Measurements from ENCODE around the gene CCR9. TPM values are rescaled to one million over a fixed set of nuclear protein-coding genes. Genes with fewer than 3 reads are reported as not detected.
"Not testable (repeated sequence)": the region's sequence is repeated elsewhere in the genome, so short reads cannot be mapped to it uniquely, and the experiment has no call there.

The CCR9 gene
- total RNA-seq, 5 donors from 2014 or later (not counting 1 experiment from before 2014, with no cell fraction given): 2.1 to 10.0 (median 4.2) TPM

DNA sequence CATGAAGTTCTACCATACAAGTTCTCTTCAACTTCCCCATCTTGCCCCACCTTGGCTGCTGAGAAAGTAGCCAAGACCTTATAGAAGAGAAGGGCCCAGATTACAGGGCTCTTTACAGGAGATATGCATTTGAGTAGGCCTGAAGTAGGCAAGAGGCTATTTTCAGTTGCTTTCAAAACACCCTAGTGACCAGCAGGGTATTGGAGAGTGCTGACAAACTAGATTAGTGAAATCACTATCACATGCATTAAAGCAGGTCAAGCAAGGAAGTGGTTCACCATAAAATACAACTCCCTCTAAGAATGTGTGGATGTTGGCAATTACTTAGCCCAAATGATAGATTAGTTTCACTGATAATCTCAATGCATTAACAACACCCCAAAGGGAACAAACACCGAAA is 41.7 kb upstream of the CCR9 start:
- Histone ChIP-seq H3K9me3 (no peaks in the 10 kb centered on the region), H3K27ac (ENCODE audit: low read length) (no peak overlapping the region), H3K27me3 (replicated peaks in 1 of 2; ENCODE audit: control insufficient read depth in 2 of 2, extremely low read depth in 1 of 2, insufficient read depth in 2 of 2, low read length in 1 of 2) (no peaks in the 10 kb centered on the region), H3K36me3 (ENCODE audit: control insufficient read depth in 2 of 2, extremely low read depth in 1 of 2, insufficient read depth in 1 of 2, low read length in 1 of 2) (no peaks in the 10 kb centered on the region), H3K4me1 (ENCODE audit: control insufficient read depth in 1 of 2, extremely low read depth in 1 of 2, insufficient read depth in 2 of 2, low read length in 2 of 2) (peaks cover 13 to 17% of the 10 kb centered on the region in 2 experiments), H3K4me3 (ENCODE audit: control insufficient read depth in 1 of 2, extremely low read depth in 1 of 2, low read length in 1 of 2) (no peak overlapping the region)
- H3K4me3 Mint-ChIP-seq: no peak overlapping the region
- no CpG with 5 or more reads among the region's 1 CpG for whole genome bisulfite sequencing (ENCODE audit: insufficient coverage)
- CTCF ChIA-PET: interaction anchor here in 1 of 2 donors (0.6 kb wide), 1 partner anchor 84 kb away, joined by 3 read pairs; no protein-coding TSS in a partner anchor
- H3K36me3 Mint-ChIP-seq: peaks cover 3% of the 10 kb centered on the region
- H3K27ac Mint-ChIP-seq: no peak overlapping the region
- DNase-seq (no peak), ATAC-seq (replicated peaks in 1 of 4) (no peak)
- H3K4me1 Mint-ChIP-seq: peaks cover 20 to 33% (median 24%) of the 10 kb centered on the region in 3 donors
- H3K9me3 Mint-ChIP-seq: no peaks in the 10 kb centered on the region
- POLR2A ChIA-PET: interaction anchor here in 1 of 2 donors (0.6 kb wide), 1 partner anchor 289 kb away, joined by 4 read pairs; no protein-coding TSS in a partner anchor
- H3K27me3 Mint-ChIP-seq: peaks cover 0 to 9% of the 10 kb centered on the region in 2 donors

DNA sequence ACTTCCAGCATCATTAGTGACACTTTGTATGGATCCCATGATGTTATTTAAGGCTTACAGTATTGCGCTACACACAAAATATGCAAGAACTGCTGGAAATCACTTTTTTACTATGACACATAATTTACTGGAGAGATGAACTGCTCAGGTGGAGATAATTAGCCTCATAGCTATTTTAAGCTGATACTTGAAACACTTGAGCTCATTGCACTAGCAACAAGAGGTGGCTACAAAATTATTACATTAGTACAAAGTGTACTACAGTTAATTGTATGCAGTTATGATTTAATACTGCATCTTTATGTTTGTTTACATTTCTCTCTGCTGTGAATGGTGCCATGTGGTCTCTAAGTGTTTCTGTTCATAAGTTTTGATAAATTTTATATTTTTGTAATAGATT is 38.0 kb upstream of the CCR9 start:
- peaks cover 0 to 10% of the 10 kb centered on the region in 2 experiments for H3K4me1 ChIP-seq (ENCODE audit: control insufficient read depth in 1 of 2, extremely low read depth in 1 of 2, insufficient read depth in 2 of 2, low read length in 2 of 2)
- no CpG with 5 or more reads among the region's 1 CpG for WGBS (ENCODE audit: insufficient coverage)
- no peak overlapping the region for H3K4me3 ChIP-seq (ENCODE audit: control insufficient read depth in 1 of 2, extremely low read depth in 1 of 2, low read length in 1 of 2)
- Mint-ChIP-seq H3K4me3 (no peak overlapping the region), H3K36me3 (no peaks in the 10 kb centered on the region), H3K27me3 (peaks cover 15 to 19% of the 10 kb centered on the region in 2 donors), H3K9me3 (no peaks in the 10 kb centered on the region), H3K27ac (no peak overlapping the region), H3K4me1 (peaks cover 7 to 19% (median 13%) of the 10 kb centered on the region in 3 donors)
- no peaks in the 10 kb centered on the region for H3K9me3 ChIP-seq
- ATAC-seq (replicated peaks in 1 of 4) (no peak), DNase-seq (no peak)
- POLR2A ChIA-PET: no interaction called here
- CTCF ChIA-PET: interaction anchor here (0.8 to 1.0 kb wide), 2 partner anchors 80 to 145 kb away, joined by 3 to 12 read pairs; no protein-coding TSS in a partner anchor
- H3K36me3 ChIP-seq (ENCODE audit: control insufficient read depth in 2 of 2, extremely low read depth in 1 of 2, insufficient read depth in 1 of 2, low read length in 1 of 2): no peaks in the 10 kb centered on the region
- peaks cover 0 to 2% of the 10 kb centered on the region in 2 experiments for H3K27me3 ChIP-seq (replicated peaks in 1 of 2; ENCODE audit: control insufficient read depth in 2 of 2, extremely low read depth in 1 of 2, insufficient read depth in 2 of 2, low read length in 1 of 2)
- no peak overlapping the region for H3K27ac ChIP-seq (ENCODE audit: low read length)

DNA sequence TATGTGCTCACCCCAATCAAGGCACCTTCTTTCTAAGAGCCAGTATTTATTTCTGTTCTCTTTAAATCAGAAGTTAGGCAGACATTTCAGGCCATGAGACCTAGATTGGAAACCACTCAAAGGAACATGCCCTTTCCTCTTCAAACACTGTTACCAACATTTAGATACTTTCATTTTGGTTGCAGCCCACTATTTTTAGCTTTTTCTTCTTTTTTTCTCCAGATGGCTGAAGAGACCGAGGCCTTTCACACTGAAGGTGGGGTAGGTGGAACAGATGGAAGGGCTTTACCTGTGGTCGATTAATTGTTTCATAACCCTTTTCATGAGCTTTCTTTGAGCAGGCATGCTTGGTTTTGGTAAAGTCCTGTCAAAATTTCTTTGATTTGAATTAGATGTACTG is 33.5 kb upstream of the CCR9 start:
- no peak for DNase-seq
- Mint-ChIP-seq H3K9me3 (no peaks in the 10 kb centered on the region), H3K4me3 (no peak overlapping the region), H3K27me3 (peaks cover 15 to 19% of the 10 kb centered on the region in 2 donors), H3K27ac (peak overlapping the region; percentile 10 to 40), H3K36me3 (no peaks in the 10 kb centered on the region), H3K4me1 (peaks cover 17 to 31% (median 30%) of the 10 kb centered on the region in 3 donors)
- Histone ChIP-seq H3K36me3 (ENCODE audit: control insufficient read depth in 2 of 2, extremely low read depth in 1 of 2, insufficient read depth in 1 of 2, low read length in 1 of 2) (no peaks in the 10 kb centered on the region), H3K4me3 (ENCODE audit: control insufficient read depth in 1 of 2, extremely low read depth in 1 of 2, low read length in 1 of 2) (no peak overlapping the region), H3K4me1 (ENCODE audit: control insufficient read depth in 1 of 2, extremely low read depth in 1 of 2, insufficient read depth in 2 of 2, low read length in 2 of 2) (peaks cover 0 to 14% of the 10 kb centered on the region in 2 experiments), H3K27me3 (replicated peaks in 1 of 2; ENCODE audit: control insufficient read depth in 2 of 2, extremely low read depth in 1 of 2, insufficient read depth in 2 of 2, low read length in 1 of 2) (peaks cover 0 to 2% of the 10 kb centered on the region in 2 experiments), H3K9me3 (no peaks in the 10 kb centered on the region), H3K27ac (ENCODE audit: low read length) (no peak overlapping the region)
- ATAC-seq (replicated peaks in 1 of 4): no peak
- ChIA-PET POLR2A (no interaction called here), CTCF (no interaction called here)
- no CpG with 5 or more reads among the region's 2 CpGs for WGBS (ENCODE audit: insufficient coverage)

GRCh38 chr3:45856323-45856722 is 30.0 kb upstream of the CCR9 start:
- Mint-ChIP-seq H3K27ac (peak overlapping the region in 1 of 2 donors; percentile 8), H3K27me3 (peaks cover 4 to 10% of the 10 kb centered on the region in 2 donors), H3K4me3 (peak overlapping the region in 1 of 3 donors; percentile 21), H3K4me1 (peaks cover 26 to 40% (median 37%) of the 10 kb centered on the region in 3 donors)
- CTCF ChIA-PET; H3K27me3 ChIP-seq (replicated peaks in 1 of 2; ENCODE audit: control insufficient read depth in 2 of 2, extremely low read depth in 1 of 2, insufficient read depth in 2 of 2, low read length in 1 of 2); H3K4me3 ChIP-seq (ENCODE audit: control insufficient read depth in 1 of 2, extremely low read depth in 1 of 2, low read length in 1 of 2); H3K9me3 Mint-ChIP-seq; H3K9me3 ChIP-seq; H3K36me3 Mint-ChIP-seq; H3K27ac ChIP-seq (ENCODE audit: low read length); H3K36me3 ChIP-seq (ENCODE audit: control insufficient read depth in 2 of 2, extremely low read depth in 1 of 2, insufficient read depth in 1 of 2, low read length in 1 of 2): not testable (repeated sequence)
- POLR2A ChIA-PET: interaction anchor here in 1 of 2 donors (0.6 kb wide), 1 partner anchor 13 kb away, joined by 4 read pairs; no protein-coding TSS in a partner anchor
- ATAC-seq (replicated peaks in 1 of 4): peak in 1 of 4 experiments; percentile 32
- peak in 1 of 35 experiments; percentile 25 for DNase-seq
- peaks cover 0 to 19% of the 10 kb centered on the region in 2 experiments for H3K4me1 ChIP-seq (ENCODE audit: control insufficient read depth in 1 of 2, extremely low read depth in 1 of 2, insufficient read depth in 2 of 2, low read length in 2 of 2)
- WGBS (ENCODE audit: insufficient coverage): no CpG with 5 or more reads among the region's 1 CpG

DNA sequence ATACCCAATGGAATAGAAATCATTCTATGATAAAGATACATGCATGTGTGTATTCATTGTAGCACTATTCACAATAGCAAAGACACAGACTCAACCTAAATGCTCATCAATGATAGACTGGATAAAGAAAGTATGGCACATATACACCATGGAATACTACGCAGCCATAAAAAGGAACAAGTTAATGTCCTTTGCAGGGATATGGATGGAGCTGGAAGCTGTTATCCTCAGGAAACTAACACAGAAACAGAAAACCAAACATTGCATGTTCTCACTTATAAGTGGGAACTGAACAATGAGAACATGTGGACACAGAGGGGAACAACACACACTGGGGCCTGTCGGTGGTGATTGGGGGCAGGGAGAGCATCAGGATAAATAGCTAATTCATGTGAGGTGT is 29.3 kb upstream of the CCR9 start:
- CTCF ChIA-PET: not testable (repeated sequence)
- POLR2A ChIA-PET: interaction anchor here in 1 of 2 donors (0.6 kb wide), 1 partner anchor 12 kb away, joined by 4 read pairs; no protein-coding TSS in a partner anchor
- H3K27me3 Mint-ChIP-seq: peaks cover 0 to 11% of the 10 kb centered on the region in 2 donors

DNA sequence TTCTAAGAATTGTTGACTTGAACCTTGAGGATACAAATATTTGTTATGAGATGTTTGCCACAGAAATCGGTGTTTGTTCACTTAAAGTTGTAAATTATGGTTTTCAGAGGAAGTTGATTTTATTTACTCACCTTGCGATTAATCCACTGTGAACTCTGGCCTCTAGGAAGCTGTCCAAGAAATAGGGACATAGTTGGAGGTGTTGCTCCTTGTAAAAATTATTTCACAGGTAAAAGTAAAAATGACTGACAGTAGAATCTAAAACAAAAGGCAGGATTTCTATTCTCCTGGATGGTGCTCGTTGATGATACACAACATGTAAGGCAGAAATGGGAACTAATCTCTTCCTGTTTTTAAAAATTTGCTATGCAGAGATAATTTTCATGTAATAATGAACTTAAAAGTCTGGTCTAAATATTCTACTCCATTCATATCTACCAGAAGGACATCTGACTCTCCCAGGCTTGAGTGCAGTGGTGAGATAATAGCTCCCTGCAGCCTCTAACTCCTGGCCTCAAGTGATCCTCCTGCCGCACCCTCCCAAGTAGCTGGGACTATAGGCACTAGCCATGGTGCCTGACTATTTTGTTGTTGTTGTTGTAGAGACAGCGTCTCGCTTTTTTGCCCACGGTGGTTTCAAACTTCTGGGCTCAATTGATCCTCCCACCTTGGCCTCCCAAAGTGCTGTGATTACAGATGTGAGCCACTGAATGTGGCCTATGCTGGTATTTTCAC is 27.4 kb upstream of the CCR9 start:
- H3K27me3 Mint-ChIP-seq: peaks cover 8 to 23% of the 10 kb centered on the region in 2 donors
- Histone ChIP-seq H3K27me3 (replicated peaks in 1 of 2; ENCODE audit: control insufficient read depth in 2 of 2, extremely low read depth in 1 of 2, insufficient read depth in 2 of 2, low read length in 1 of 2) (peaks cover 0 to 3% of the 10 kb centered on the region in 2 experiments), H3K27ac (ENCODE audit: low read length) (no peak overlapping the region), H3K4me3 (ENCODE audit: control insufficient read depth in 1 of 2, extremely low read depth in 1 of 2, low read length in 1 of 2) (no peak overlapping the region), H3K4me1 (ENCODE audit: control insufficient read depth in 1 of 2, extremely low read depth in 1 of 2, insufficient read depth in 2 of 2, low read length in 2 of 2) (peaks cover 0 to 9% of the 10 kb centered on the region in 2 experiments), H3K36me3 (ENCODE audit: control insufficient read depth in 2 of 2, extremely low read depth in 1 of 2, insufficient read depth in 1 of 2, low read length in 1 of 2) (no peaks in the 10 kb centered on the region), H3K9me3 (no peaks in the 10 kb centered on the region)
- no peak overlapping the region for H3K27ac Mint-ChIP-seq
- ChIA-PET POLR2A (interaction anchor here in 1 of 2 donors (0.5 kb wide), 1 partner anchor 209 kb away, joined by 11 read pairs; no protein-coding TSS in a partner anchor), CTCF (no interaction called here)
- ATAC-seq (replicated peaks in 1 of 4) (no peak), DNase-seq (no peak)
- no peak overlapping the region for H3K4me3 Mint-ChIP-seq
- WGBS (ENCODE audit: insufficient coverage): 40% methylated on average over 1 of the region's 7 CpGs
- H3K36me3 Mint-ChIP-seq: peaks cover 4% of the 10 kb centered on the region
- peaks cover 3 to 9% (median 8%) of the 10 kb centered on the region in 3 donors for H3K9me3 Mint-ChIP-seq
- H3K4me1 Mint-ChIP-seq: peaks cover 24 to 29% (median 26%) of the 10 kb centered on the region in 3 donors

More for the DNA sequence above, 29.3 kb upstream of the CCR9 start:
- not testable (repeated sequence) for H3K9me3 Mint-ChIP-seq; H3K4me3 Mint-ChIP-seq; H3K27me3 ChIP-seq (replicated peaks in 1 of 2; ENCODE audit: control insufficient read depth in 2 of 2, extremely low read depth in 1 of 2, insufficient read depth in 2 of 2, low read length in 1 of 2); ATAC-seq (replicated peaks in 1 of 4); DNase-seq; H3K36me3 ChIP-seq (ENCODE audit: control insufficient read depth in 2 of 2, extremely low read depth in 1 of 2, insufficient read depth in 1 of 2, low read length in 1 of 2); H3K4me3 ChIP-seq (ENCODE audit: control insufficient read depth in 1 of 2, extremely low read depth in 1 of 2, low read length in 1 of 2); H3K9me3 ChIP-seq; H3K27ac ChIP-seq (ENCODE audit: low read length); H3K27ac Mint-ChIP-seq; H3K36me3 Mint-ChIP-seq
- WGBS (ENCODE audit: insufficient coverage): 60% methylated on average over 1 of the region's 2 CpGs
- H3K4me1 Mint-ChIP-seq: peaks cover 29 to 41% (median 33%) of the 10 kb centered on the region in 3 donors
- H3K4me1 ChIP-seq (ENCODE audit: control insufficient read depth in 1 of 2, extremely low read depth in 1 of 2, insufficient read depth in 2 of 2, low read length in 2 of 2): peaks cover 0 to 20% of the 10 kb centered on the region in 2 experiments
